Cardiac muscle cell (in vitro differentiated cells and primary cell): ENCODE data around the gene ARHGAP15. TPM values are rescaled to one million over a fixed set of nuclear protein-coding genes. Genes with fewer than 3 reads are reported as not detected.

ENCODE experiments used
- DNase-seq, 2 donors: peaks; one replicate each; pipeline versions ENCODE4 v3.0.0 to v3.0.0-alpha.2; 2010 to 2017; ENCODE audit warnings: low read depth in 1 of 2, low spot score in 1 of 2
- H3K27ac ChIP-seq: fragments of 200-600 bp; sonication (generic); 2 replicates; pipeline ENCODE4 v1.5.1; 2016
- H3K27me3 ChIP-seq: fragments of 200-600 bp; sonication (generic); 2 replicates; pipeline ENCODE4 v1.6.0; 2016; ENCODE audit warnings: control low read depth
- H3K36me3 ChIP-seq: fragments of 200-600 bp; sonication (generic); 2 replicates; pipeline ENCODE4 v1.5.1; 2016; ENCODE audit warnings: control low read depth
- H3K4me1 ChIP-seq: fragments of 200-600 bp; sonication (generic); 2 replicates; pipeline ENCODE4 v1.8.1; 2017; ENCODE audit warnings: low read depth, mild to moderate bottlenecking, mixed run types
- H3K4me3 ChIP-seq: fragments of 200-600 bp; sonication (generic); 2 replicates; pipeline ENCODE4 v1.5.1; 2016; ENCODE audit warnings: mild to moderate bottlenecking
- H3K9me3 ChIP-seq: fragments of 200-600 bp; sonication (generic); 2 replicates; pipeline ENCODE4 v1.5.1; 2017; ENCODE audit warnings: low read depth, mild to moderate bottlenecking, control low read depth
- polyA plus RNA-seq: library from polyadenylated mRNA; unstranded; fragments of >200 nt; fragmentation: Nextera tagmentation; extraction: Ambion mirVana; gene quantifications from 2 replicates; pipeline ENCODE4 v1.2.1, GENCODE V29; 2016
- total RNA-seq: library from RNA; depleted of rRNA; stranded (reverse); fragments of >200 nt; gene quantifications from 2 replicates; pipeline ENCODE4 v1.2.3, GENCODE V29; 2016
- TF ChIP-seq, protein P1 (sequence below): IDR thresholded peaks from 2 replicates; pipeline ENCODE4 v1.5.1; 2012; ENCODE audit warnings: low read depth, mild to moderate bottlenecking, low read length

ARHGAP15 gene
- total and polyA plus RNA-seq, 2 experiments from 2014 or later = not detected

- Histone ChIP-seq H3K9me3 (no peaks in the 10 kb centered on the region), H3K36me3 (no peaks in the 10 kb centered on the region), H3K4me3 (no peak overlapping the region), H3K4me1 (no peaks in the 10 kb centered on the region), H3K27ac (no peak overlapping the region), H3K27me3 (no peaks in the 10 kb centered on the region)
- DNase-seq = no peak
- TF ChIP-seq, protein P1, sequence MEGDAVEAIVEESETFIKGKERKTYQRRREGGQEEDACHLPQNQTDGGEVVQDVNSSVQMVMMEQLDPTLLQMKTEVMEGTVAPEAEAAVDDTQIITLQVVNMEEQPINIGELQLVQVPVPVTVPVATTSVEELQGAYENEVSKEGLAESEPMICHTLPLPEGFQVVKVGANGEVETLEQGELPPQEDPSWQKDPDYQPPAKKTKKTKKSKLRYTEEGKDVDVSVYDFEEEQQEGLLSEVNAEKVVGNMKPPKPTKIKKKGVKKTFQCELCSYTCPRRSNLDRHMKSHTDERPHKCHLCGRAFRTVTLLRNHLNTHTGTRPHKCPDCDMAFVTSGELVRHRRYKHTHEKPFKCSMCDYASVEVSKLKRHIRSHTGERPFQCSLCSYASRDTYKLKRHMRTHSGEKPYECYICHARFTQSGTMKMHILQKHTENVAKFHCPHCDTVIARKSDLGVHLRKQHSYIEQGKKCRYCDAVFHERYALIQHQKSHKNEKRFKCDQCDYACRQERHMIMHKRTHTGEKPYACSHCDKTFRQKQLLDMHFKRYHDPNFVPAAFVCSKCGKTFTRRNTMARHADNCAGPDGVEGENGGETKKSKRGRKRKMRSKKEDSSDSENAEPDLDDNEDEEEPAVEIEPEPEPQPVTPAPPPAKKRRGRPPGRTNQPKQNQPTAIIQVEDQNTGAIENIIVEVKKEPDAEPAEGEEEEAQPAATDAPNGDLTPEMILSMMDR = no peak
Measured at GRCh38 chr2:143787674-143788073, 658.5 kb downstream of the ARHGAP15 start.

GRCh38 chr2:143792602-143793001, 663.4 kb downstream of the ARHGAP15 start:
- Histone ChIP-seq H3K36me3 (no peaks in the 10 kb centered on the region), H3K27me3 (no peaks in the 10 kb centered on the region), H3K4me1 (no peaks in the 10 kb centered on the region), H3K9me3 (no peaks in the 10 kb centered on the region), H3K27ac (no peak overlapping the region), H3K4me3 (no peak overlapping the region)
- TF ChIP-seq, protein P1 = no peak
- no peak for DNase-seq

DNA sequence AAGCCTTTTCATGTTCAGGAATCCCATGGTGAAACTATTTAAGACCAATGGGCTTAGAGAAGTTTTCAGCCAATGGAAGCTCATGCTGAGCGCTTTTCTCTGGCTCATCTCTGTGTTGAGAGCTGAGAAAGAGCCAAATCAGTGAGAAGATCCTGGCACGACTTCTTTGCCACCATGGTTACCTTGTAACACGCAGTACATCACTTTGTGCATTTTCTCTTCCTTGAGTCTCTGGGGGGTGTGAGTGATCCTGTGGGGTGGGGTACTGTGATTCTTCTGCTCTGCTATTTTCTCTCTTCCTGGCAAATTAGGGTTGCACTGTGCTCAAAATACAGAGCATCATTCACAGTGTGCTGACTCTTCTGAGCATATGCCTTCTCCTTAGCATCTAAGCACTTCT, 664.2 kb downstream of the ARHGAP15 start:
- Histone ChIP-seq H3K27ac (no peak overlapping the region), H3K4me1 (no peaks in the 10 kb centered on the region), H3K36me3 (no peaks in the 10 kb centered on the region), H3K4me3 (no peak overlapping the region), H3K27me3 (no peaks in the 10 kb centered on the region), H3K9me3 (no peaks in the 10 kb centered on the region)
- TF ChIP-seq, protein P1 = no peak
- DNase-seq = no peak

DNA sequence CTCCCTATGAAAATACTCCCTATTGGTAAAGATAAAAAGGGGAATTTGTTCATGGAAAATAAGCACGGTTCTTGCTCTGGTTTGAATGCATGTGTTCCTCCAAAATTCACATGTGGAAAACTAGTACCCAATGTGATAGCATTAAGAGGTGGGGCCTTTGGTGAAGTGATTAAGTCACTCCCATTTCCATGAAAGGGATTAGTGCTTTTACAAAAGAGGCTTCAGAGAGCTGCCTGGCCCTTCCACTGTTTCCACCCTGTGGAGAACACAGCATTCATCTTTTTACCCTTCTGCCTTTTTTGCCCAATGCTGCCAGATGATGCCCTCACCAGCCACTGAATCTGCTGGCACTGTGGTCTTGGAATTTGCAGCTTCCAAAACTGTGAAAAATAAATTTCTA, 666.8 kb downstream of the ARHGAP15 start:
- Histone ChIP-seq H3K27ac (no peak overlapping the region), H3K27me3 (no peaks in the 10 kb centered on the region), H3K36me3 (no peaks in the 10 kb centered on the region), H3K4me3 (no peak overlapping the region), H3K9me3 (no peaks in the 10 kb centered on the region), H3K4me1 (no peaks in the 10 kb centered on the region)
- no peak for DNase-seq
- TF ChIP-seq, protein P1 = no peak

GRCh38 chr2:143801561-143801960, 672.3 kb downstream of the ARHGAP15 start:
- Histone ChIP-seq H3K4me3 (no peak overlapping the region), H3K27ac (no peak overlapping the region), H3K4me1 (no peaks in the 10 kb centered on the region), H3K27me3 (no peaks in the 10 kb centered on the region), H3K36me3 (no peaks in the 10 kb centered on the region), H3K9me3 (no peaks in the 10 kb centered on the region)
- DNase-seq = no peak
- TF ChIP-seq, protein P1 = no peak

GRCh38 chr2:143802242-143802641, 673.0 kb downstream of the ARHGAP15 start:
- Histone ChIP-seq H3K4me3 (no peak overlapping the region), H3K27ac (no peak overlapping the region), H3K27me3 (no peaks in the 10 kb centered on the region), H3K9me3 (no peaks in the 10 kb centered on the region), H3K4me1 (no peaks in the 10 kb centered on the region), H3K36me3 (no peaks in the 10 kb centered on the region)
- TF ChIP-seq, protein P1 = no peak
- DNase-seq = no peak
